Stimulated activated CD4-positive, alpha-beta T cell treated with anti-CD3 and anti-CD28 coated beads, Interleukin-2, amount 100 ng/mL, for 4 hours (primary cell): ENCODE measurements around the gene ZNHIT2.

Experiments used
- DNase-seq: peaks from one replicate; pipeline ENCODE4 v3.0.0-alpha.2; 2020; ENCODE audit warnings: low read depth

The ZNHIT2 gene

GRCh38 chr11:65071907-65072630 is 45.4 kb downstream of the ZNHIT2 start:
- DNase-seq: no peak

- no peak for DNase-seq
Measured at GRCh38 chr11:65069217-65069616, 48.3 kb downstream of the ZNHIT2 start.

- no peak for DNase-seq
Measured at GRCh38 chr11:65067446-65067845, 50.1 kb downstream of the ZNHIT2 start.

DNA sequence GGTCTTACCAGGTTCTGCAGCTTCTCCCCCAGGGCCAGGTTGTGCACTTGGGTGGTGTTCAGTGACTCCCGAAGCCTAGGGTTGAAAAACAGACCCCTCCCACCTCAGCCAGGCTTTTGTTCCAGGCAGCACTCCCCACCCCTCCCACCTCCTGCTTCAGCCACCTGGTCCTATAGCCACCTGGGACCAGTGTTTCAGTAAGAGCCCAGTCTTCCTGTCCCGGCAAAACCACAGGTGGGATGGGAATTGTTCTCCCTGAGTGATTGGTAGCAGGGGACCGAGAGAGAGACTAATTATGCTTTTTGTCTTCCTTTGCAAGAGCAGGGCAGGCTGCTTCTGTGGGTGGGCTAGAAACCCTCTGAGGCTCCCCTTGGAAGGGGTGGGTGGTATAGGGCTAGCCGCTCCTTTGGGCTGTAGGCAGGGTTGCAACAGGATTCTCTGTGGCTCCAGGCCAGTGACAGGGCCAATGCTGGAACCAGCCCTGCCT is 50.7 kb downstream of the ZNHIT2 start:
- DNase-seq: no peak
